ENCODE data around the gene MKNK2.

The MKNK2 gene

DNA sequence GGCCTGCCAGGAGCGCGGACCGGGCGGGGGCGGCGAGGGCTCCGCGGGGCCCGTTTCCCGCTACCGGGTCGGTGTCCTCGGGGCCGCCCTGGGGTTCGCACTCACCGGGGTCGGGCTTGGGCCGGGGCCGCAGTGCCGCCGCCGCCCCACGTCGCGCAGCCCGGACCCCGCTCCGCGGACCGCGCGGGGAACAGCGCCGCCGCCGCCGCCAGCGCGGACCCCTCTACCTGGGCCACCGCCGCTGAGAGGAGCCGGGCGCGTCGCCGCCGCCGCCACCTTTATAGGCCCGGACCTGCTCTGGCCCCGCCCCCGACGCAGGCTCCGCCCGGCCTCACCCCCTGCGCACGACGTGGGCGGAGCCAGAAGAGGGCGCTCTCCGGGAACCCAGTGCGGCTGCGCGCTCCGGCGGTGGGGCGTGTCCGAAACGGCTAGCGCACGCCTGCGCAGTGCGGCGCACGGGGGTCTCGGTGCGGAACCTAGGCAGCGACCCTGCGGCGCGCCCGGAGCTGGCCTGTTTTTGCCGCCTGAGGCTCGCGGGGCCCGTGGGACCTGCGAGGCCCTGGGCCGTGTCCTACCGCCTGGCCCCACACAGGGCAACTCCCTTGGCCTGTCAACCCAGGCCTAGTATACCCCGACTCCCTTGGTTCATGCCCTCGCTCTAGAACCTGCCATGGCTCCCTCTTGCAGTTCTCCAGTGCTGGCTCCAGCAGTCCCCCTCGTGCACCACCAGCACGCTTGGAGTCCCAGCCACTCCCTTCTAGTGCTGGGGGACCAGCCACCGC is at the start of gene MKNK2:
TSS of gene MKNK2 (minus strand) at position 254 of the 782 bp plus-strand sequence. CDS start 393 bp downstream, outside the sequence.
- H3K9me3 ChIP-seq (ENCODE audit: severe bottlenecking) = no peaks in the 10 kb centered on the region
- TF ChIP-seq, protein P1, sequence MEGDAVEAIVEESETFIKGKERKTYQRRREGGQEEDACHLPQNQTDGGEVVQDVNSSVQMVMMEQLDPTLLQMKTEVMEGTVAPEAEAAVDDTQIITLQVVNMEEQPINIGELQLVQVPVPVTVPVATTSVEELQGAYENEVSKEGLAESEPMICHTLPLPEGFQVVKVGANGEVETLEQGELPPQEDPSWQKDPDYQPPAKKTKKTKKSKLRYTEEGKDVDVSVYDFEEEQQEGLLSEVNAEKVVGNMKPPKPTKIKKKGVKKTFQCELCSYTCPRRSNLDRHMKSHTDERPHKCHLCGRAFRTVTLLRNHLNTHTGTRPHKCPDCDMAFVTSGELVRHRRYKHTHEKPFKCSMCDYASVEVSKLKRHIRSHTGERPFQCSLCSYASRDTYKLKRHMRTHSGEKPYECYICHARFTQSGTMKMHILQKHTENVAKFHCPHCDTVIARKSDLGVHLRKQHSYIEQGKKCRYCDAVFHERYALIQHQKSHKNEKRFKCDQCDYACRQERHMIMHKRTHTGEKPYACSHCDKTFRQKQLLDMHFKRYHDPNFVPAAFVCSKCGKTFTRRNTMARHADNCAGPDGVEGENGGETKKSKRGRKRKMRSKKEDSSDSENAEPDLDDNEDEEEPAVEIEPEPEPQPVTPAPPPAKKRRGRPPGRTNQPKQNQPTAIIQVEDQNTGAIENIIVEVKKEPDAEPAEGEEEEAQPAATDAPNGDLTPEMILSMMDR (IDR thresholded peaks at IDR 0.05; ENCODE audit: low read depth, low read length) = peak; percentile 75
- peak within 1 kb of the TSS; percentile 59 for H3K27ac ChIP-seq
- peak within 1 kb of the TSS; percentile 60 for H3K4me3 ChIP-seq (ENCODE audit: low read depth, low read length)
- H3K27me3 ChIP-seq (ENCODE audit: insufficient read depth, low read depth, severe bottlenecking) = no peaks in the 10 kb centered on the region
- peak; percentile 89 for DNase-seq
- H3K36me3 ChIP-seq = peaks cover 10% of the 10 kb centered on the region

DNA sequence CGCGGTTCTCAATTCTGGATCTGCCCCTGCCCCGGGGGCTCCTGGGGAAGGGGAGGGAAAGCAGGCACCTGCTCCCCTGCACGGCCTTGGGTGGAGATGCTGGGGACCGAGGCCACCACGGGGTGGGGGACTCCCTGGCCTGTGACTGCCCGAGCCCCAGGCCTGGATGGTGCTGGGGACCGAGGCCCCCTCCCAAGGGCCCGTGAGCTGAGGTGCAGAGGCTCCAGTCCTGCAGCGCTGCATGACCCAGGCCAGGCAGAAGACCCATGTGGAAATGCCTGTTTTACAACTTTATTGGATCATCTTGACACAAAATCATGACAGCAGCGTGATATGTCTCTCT is 49.6 kb upstream of the MKNK2 start:
- Histone ChIP-seq H3K9me3 (ENCODE audit: severe bottlenecking) (no peaks in the 10 kb centered on the region), H3K36me3 (peaks cover 47% of the 10 kb centered on the region), H3K4me3 (ENCODE audit: low read depth, low read length) (no peak overlapping the region), H3K27me3 (ENCODE audit: insufficient read depth, low read depth, severe bottlenecking) (no peaks in the 10 kb centered on the region), H3K27ac (no peak overlapping the region)
- TF ChIP-seq, protein P1 (IDR thresholded peaks at IDR 0.05; ENCODE audit: low read depth, low read length) = no peak
- no peak for DNase-seq

DNA sequence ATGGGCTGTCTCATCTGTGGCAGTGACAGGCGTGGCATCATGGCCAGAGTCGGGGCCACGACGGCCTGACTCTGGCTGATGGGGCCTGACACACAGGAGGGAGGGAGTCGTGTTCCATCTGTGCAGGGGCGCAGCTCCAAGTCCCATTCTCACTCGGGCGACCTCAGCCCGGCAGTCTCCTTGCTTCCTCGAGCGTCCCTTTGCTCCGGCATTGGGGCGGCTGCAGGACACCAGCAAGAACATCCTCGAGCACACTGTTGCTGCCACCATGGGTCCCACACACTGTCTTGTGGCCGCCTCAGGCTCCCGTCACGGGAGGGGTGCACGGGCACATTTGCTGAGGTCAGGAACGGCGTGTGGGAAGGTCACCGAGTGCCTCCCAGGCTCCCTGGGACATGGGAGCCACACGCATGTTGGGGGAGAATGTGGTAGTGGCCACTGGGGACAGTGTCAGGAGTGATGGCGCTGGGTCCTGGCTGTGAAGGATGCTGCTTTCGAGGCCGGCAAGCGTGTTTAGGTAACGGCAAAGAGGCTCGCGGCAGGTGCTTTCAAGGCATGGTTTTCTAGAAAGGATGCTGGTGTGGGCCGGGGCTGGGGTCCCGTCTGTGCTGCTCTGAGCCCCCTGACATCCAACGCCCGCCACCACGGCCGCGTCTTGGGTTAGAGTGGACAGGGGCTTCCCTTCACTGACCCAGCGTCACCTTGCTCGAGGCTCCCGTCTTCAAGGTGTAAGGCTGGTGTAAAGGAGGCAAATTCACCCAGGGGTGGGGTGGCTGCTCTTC is 49.1 kb upstream of the MKNK2 start:
- Histone ChIP-seq H3K27me3 (ENCODE audit: insufficient read depth, low read depth, severe bottlenecking) (no peaks in the 10 kb centered on the region), H3K9me3 (ENCODE audit: severe bottlenecking) (no peaks in the 10 kb centered on the region), H3K4me3 (ENCODE audit: low read depth, low read length) (no peak overlapping the region), H3K36me3 (peaks cover 41% of the 10 kb centered on the region), H3K27ac (no peak overlapping the region)
- no peak for DNase-seq
- TF ChIP-seq, protein P1 (IDR thresholded peaks at IDR 0.05; ENCODE audit: low read depth, low read length) = no peak

DNA sequence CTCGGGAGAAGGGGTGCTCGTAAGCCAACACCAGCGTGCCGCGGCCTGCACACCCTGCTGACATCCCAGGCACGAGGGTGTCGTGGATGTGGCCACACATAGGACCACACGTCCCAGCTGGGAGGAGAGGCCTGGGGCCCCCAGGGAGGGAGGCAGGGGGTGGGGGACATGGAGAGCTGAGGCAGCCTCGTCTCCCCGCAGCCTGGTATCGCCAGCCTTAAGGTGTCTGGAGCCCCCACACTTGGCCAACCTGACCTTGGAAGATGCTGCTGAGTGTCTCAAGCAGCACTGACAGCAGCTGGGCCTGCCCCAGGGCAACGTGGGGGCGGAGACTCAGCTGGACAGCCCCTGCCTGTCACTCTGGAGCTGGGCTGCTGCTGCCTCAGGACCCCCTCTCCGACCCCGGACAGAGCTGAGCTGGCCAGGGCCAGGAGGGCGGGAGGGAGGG is 48.0 kb upstream of the MKNK2 start:
- Histone ChIP-seq H3K9me3 (ENCODE audit: severe bottlenecking) (no peaks in the 10 kb centered on the region), H3K27ac (no peak overlapping the region), H3K36me3 (peaks cover 37% of the 10 kb centered on the region), H3K4me3 (ENCODE audit: low read depth, low read length) (no peak overlapping the region), H3K27me3 (ENCODE audit: insufficient read depth, low read depth, severe bottlenecking) (no peaks in the 10 kb centered on the region)
- TF ChIP-seq, protein P1 (IDR thresholded peaks at IDR 0.05; ENCODE audit: low read depth, low read length) = no peak
- DNase-seq = no peak

DNA sequence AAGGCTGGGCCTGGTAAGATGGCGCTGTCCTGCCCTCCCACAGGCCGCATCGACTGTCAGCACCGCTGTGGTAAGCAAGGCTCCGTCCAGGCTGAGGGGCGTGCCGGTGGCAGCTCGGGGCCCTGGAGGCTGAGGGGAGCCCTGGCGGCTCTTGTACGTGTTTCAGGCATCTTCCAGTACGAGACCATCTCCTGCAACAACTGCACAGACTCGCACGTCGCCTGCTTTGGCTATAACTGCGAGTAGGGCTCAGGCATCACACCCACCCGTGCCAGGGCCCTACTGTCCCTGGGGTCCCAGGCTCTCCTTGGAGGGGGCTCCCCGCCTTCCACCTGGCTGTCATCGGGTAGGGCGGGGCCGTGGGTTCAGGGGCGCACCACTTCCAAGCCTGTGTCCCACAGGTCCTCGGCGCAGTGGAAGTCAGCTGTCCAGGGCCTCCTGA is 46.9 kb upstream of the MKNK2 start:
- Histone ChIP-seq H3K36me3 (peaks cover 31% of the 10 kb centered on the region), H3K27me3 (ENCODE audit: insufficient read depth, low read depth, severe bottlenecking) (no peaks in the 10 kb centered on the region), H3K9me3 (ENCODE audit: severe bottlenecking) (no peaks in the 10 kb centered on the region), H3K4me3 (ENCODE audit: low read depth, low read length) (no peak overlapping the region), H3K27ac (no peak overlapping the region)
- TF ChIP-seq, protein P1 (IDR thresholded peaks at IDR 0.05; ENCODE audit: low read depth, low read length) = no peak
- no peak for DNase-seq
